NCI-H510A (cell line): ENCODE measurements around the gene CYP27C1.
"Not testable (repeated sequence)": the region's sequence is repeated elsewhere in the genome, so short reads cannot be mapped to it uniquely, and the experiment has no call there.

Experiments used
- DNase-seq: peaks from one replicate; lab custom pipeline; 2025; lab: John Stamatoyannopoulos, UW

Gene CYP27C1

DNA sequence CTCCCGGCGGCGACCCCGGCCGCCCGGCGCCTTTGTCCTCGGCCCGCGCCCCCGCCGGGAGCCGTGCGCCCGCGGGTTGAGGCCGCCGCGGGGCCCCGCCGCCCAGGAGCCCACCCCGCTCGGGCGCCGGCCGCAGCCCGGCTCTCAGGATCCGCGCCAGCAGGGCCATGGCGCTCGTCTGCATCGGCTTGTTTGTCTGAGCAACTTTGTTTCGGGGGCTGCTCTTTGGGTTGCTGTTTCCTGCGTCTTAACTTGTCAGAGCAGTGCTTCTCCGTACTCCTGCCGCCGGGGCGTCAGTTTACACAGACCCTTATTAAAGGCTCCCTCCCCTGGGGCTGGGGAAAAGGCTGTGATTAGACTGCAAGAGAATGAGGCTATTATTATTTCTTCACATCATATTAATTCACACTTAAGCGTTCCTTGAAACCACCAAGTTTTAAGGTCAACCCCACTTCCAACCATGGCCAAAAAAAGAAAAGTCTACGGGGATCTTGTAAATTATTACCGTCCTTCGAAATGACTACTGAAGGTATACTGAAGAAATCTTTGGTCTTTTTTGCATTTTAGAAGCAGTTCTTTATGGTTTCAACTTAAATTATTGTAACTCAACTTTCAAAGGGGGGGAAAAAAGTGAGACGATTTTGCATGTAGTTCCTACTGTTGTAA, at the start of gene CYP27C1:
TSS of gene CYP27C1 (minus strand) at position 198 of the 666 bp plus-strand sequence. CDS start at position 169, 29 bp downstream.
- DNase-seq: no peak

GRCh38 chr2:127261804-127262406, 41.8 kb upstream of the CYP27C1 start:
- DNase-seq: no peak

GRCh38 chr2:127259355-127259754, 39.3 kb upstream of the CYP27C1 start:
- no peak for DNase-seq

DNA sequence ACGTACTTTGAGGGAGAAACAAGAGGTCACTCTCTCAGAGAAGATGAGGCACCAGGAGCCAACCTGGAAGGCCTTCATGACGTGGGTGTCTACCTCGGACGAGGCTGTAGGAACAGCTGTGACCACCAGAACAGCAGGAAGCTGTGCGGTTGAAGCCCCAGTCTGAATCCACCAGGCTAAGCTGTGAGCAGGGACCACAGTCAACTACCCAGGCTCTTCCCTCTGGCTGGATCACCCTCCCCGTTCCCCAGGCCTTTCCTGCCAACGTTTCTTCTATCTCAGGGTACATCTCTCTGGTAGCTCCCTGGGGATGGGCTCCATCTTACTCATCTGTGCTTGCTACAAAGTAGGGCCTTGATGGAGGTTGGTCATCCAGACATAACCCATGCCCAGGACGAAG, 36.8 kb upstream of the CYP27C1 start:
- DNase-seq: no peak

GRCh38 chr2:127256381-127256780, 36.3 kb upstream of the CYP27C1 start:
- no peak for DNase-seq

GRCh38 chr2:127255721-127256120, 35.6 kb upstream of the CYP27C1 start:
- no peak for DNase-seq

- no peak for DNase-seq
Measured at GRCh38 chr2:127255146-127255545, 35.0 kb upstream of the CYP27C1 start.

DNA sequence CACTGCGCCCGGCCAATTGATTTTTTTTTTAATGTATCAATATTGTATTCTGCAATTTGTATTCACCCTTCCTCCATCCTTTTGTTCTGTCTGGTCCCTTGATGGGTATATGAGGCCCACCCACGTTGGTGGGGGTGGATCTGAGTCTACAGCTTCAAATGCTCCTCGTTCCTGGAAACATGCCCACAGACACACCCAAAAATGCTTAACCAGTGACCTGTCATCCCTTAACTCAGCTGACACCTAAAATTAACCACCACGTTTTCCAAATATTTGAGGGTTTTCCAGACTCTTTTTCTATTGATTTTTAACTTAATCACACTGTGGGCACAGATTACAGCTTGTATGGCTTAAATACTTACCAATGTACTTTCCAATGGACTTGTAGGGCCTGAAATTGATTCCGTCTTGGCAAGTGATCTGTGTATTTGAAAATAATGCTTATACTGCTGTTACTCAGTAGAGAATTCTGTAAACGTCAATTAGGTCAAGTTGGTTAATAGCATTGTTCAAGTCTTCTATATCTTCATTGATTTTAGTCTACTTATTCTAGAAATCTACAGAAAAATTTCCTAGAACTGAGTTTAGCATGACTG, 34.4 kb upstream of the CYP27C1 start:
- DNase-seq: no peak

- not testable (repeated sequence) for DNase-seq
Measured at GRCh38 chr2:127241184-127241583, 21.1 kb upstream of the CYP27C1 start.

DNA sequence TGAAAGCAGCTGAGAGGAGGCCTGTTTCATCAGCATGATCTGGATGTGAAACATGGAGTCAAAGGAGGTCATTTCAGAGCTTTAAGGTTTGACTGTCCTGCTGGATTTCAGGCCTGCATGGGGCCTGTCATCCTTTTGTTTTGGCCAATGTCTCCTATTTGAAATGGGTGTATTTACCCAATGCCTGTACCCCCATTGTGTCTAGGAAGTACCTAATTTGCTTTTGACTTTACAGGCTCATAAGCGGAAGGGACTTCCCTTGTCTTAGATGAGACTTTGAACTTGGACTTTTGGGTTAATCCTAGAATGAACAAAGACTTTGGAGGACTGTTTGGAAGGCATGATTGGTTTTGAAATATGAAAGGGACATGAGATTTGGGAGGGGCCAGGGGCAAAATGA, 19.3 kb upstream of the CYP27C1 start:
- no peak for DNase-seq

DNA sequence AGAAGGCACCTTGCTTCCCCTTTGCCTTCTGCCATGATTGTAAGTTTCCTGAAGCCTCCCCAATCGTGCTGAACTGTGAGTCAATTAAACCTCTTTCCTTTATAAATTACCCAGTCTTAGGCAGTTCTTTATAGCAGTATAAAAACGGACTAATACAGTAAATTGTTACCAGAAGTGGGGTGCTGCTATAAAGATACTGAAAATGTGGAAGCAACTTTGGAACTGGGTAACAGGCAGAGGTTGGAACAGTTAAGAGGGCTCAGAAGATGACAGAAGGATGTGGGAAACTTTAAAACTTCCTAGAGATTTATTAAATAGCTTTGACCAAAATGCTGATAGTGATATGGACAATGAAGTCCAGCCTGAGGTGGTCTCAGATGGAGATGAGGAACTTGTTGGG, 17.7 kb upstream of the CYP27C1 start:
- DNase-seq: not testable (repeated sequence)

- DNase-seq: no peak
Measured at GRCh38 chr2:127235082-127235702, 15.1 kb upstream of the CYP27C1 start.

- no peak for DNase-seq
Measured at GRCh38 chr2:127233710-127234109, 13.6 kb upstream of the CYP27C1 start.

DNA sequence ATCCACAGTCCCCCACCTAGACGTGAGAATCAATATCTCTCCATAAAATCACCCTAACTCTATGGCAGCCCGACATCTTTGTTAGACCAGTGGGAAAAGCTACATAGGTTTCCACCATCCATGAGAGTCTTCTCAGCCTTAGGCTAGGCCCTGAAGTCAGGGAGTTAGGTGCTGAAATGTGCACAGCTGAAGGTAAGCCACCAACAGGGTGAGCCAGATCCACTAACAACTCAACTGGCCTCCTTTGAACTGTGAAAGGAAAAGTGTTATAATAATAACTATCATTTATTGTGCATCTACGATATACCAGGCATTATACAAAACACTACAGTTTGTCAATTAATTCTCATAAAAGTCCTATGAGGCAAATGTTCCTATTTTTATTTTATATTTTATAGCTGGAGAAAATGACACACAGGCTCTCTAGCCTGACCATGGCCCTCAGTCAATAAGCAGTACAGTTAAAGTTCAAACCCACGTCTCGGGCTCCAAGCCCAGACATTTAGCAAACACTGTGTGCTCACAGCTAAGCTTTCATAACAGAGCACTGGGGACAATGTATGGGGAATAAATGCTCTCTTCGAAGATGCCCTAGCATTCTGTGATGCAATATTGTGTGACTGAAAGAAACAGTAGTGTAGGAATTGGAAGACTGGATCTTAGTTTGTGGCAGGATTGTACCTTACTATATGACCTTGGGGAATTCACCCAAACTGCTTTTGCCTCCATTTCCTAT, 11.2 kb upstream of the CYP27C1 start:
- DNase-seq: no peak

- no peak for DNase-seq
Measured at GRCh38 chr2:127229555-127229954, 9.5 kb upstream of the CYP27C1 start.

- DNase-seq: no peak
Measured at GRCh38 chr2:127228102-127228501, 8.0 kb upstream of the CYP27C1 start.

DNA sequence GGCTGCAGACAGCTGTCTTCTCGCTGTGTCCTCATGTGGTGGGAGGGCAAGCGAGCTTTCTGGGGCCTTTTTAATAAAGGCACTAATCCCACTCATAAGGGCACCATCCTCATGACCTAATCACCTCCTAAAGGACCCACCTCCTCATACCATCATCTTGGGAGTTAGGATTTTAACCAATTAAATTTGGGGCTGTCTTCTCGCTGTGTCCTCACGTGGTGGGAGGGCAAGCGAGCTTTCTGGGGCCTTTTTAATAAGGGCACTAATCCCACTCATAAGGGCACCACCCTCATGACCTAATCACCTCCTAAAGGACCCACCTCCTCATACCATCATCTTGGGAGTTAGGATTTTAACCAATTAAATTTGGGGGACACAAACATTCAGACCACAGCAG, 7.2 kb upstream of the CYP27C1 start:
- not testable (repeated sequence) for DNase-seq

DNA sequence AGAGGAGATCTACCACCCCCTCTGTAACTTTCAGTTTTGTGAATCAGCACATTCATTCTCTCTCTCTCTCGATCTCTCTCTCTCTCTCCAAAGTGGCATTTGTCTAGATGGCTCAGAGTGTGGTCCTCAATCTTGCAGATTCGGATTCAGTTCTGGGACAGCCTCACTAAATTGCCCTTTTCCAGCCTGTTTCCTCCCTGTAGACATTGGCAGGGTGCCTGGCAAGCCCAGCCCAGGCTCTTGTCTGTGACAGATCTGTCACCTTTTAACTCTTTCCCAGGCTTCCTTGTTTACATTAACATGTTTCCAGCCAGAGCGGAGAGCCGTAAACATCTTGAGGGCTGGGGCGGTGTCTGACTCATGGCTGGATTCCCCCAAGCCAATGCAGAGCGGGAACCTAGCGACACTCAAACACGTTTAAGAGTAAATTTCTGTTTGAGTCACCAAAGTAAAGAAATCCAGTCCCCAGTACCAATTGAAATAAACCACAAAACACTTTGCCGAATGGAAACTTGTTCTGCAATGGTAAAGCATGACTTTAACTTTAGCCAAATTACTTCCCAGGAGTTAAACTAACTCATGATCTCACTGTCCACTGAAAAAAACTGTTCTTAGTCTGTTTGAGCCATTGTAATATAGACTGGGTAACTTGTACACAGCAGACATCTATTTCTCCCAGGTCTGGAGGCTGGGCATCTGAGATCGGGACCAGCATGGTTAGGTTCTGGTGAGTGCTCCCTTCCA, 6.6 kb upstream of the CYP27C1 start:
- peak; percentile 47 for DNase-seq

GRCh38 chr2:127226132-127226519, 6.0 kb upstream of the CYP27C1 start:
- DNase-seq: no peak

DNA sequence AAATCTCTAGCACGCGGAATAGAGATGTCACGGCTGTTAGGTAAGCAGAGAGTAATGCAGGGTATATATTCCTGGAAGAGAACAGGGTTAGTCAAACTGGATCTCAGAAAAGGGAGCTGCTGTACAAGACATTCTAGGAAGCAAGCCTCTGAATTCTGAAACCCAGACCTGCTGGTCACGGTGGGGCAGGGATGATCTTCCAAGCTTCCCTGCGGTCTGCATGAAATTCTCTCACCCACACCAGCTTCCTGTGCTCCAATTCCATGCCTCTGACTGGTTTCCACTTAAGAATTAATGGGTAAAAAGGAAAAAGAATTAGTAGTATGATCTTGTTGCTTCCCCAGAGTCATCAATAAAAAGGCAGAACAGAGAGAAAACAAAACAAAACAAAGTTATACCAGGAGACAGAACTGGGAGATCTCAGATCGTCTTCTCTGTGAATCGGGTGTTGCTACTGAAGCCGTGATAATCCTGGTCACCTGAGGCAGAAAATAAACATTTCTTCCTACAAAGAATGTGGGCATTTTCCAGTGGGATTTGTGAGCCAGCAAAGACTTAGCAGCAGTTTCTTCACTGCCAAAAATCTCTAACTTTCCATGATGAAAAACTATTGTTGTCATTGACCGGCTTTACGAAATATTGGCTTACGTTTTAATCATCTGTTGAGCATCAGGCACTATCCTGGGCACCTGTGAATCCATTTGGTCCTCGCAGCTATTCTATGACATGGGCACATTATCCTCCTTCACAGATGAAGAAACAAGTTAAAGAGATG, 5.3 kb upstream of the CYP27C1 start:
- no peak for DNase-seq

DNA sequence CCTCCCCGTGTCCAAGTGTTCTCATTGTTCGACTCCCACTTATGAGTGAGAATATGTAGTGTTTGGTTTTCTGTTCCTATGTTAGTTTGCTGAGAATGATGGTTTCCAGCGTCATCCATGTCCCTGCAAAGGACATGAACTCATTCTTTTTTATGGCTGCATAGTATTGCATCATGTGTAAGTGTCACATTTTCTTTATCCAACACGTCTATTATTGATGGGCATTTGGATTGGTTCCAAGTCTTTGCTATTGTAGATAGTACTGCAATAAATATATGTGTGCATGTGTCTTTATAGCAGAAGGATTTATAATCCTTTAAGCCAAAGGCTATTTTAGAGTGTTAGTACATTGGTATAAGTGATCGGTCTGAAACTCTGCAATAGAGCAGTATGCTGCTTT, 4.0 kb upstream of the CYP27C1 start:
- not testable (repeated sequence) for DNase-seq
